GM18909 (cell line): ENCODE results near the gene DSC1.
"Not testable (repeated sequence)": the region's sequence is repeated elsewhere in the genome, so short reads cannot be mapped to it uniquely, and the experiment has no call there.

Experiments
- ATAC-seq: cut with Tn5 transposase; IDR thresholded peaks from one replicate; pipeline ENCODE4 v1.9.1; 2021; ENCODE audit warnings: mild to moderate bottlenecking; ENCODE audit not compliant: unreplicated experiment, poor library complexity

The DSC1 gene

DNA sequence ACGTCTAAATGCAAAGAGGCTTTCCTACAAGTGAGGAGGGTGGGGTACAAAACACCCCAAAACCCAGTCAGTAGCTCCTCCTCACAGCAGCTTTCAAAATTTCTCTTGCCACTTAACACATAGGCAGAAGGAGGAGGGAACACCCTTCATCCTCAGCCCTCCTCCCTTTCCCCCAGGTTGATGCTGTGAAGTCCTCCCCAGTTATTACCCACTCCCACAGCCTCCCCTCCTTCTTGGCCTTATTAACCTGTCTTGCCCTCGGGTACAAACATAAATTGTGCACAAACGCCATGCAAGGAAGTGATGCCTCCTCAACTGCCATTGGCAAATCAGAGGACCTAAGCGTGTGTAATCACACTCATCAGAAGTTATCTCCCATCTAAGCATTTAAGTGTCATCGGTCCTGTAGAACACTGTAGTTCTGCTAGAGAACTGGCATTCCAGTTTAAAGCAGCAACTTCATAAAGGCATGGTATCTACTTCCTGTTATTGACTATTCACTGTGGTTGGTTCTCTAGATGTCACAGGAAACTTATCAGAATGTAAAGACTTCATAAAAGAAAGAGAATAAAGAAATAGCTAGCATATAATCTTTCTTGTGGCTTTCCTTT lies at the start of gene DSC1:
TSS of gene DSC1 (minus strand) at position 32 of the 611 bp plus-strand sequence. CDS start 262 bp downstream, outside the sequence.
- ATAC-seq = no peak

DNA sequence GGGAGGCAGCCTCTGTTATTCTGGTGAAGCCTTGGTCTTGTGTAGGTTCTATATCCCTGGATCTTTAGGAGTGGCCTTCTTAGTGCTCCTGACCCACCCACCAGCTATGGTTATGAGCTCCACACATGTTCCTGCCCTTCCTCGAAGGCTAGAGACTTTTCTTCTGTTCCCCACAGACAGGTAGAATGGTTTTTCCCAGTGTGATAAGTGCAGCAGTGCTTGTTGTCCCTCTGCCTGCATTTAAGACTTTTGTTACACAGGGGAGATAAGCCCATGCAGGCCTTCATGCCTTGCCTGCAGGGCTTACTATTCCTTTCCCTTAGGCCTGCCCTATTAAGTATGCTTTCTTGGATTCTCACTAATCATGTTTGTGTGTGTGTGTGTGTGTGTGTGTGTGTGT lies 48.4 kb upstream of the DSC1 start:
- no peak for ATAC-seq

DNA sequence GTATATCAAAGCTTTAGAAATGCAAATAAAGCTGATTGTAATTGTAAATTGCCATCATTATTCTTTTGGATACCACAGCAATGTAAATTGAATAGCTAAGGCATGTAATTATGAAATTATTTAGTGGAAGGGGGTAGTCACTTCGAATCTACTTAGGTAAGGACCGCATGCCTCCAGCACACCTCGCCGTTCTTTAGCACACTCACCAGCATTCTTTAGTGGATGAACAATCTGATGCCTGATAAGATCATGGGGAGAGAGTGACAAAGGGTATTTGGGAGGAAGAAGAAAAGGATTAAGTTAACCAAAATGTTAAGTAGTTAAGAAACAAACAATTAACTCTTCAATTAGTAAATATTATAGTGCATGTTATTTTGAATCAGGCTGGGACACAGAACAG lies 46.4 kb upstream of the DSC1 start:
- no peak for ATAC-seq

DNA sequence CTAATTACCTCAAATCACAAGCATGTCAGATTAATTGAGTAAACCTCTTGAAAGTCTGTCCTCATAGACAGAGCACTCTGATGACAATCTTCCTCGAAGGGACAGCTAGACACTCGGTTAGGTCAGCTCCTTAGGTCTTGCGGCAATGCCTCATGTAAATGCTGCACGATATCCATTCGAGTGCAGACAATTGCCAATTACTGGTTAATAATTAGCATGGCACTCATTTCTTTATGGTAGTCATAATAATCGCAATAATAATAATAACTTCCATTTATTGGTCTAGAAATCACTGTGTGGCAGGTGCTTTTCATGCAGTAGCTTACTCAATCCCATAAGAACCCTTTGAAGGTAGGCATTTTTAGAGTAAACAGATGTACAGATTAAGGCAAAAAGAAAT lies 44.7 kb upstream of the DSC1 start:
- no peak for ATAC-seq

DNA sequence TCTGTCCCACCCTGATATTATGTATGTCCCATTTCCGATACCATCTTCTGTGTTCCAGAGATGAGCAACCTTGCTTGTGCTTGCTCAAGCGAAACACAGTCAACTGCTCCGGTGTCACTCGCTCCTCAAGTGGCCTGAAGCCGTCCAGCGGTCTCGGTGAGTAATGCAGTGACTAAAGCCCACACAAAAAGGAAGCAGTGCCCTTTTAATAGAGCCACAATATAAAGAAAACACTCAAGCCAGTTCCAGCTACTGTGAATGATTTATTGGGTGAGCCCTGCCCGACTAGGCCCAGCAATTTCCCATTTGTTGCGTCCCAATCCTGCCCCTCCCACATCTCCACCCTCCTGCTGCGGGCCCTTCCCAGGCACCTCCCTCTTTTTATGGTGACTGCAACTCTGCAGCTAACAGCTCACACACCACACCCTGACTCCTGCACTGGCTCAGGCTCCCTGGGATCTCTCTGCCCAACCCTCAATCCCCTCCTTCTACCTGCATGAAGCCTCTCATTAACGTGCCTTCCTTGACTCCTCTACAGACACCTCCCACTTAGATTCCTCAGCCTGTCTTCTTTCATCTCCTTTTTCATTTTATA lies 44.2 kb upstream of the DSC1 start:
- ATAC-seq = peak; percentile 95

- ATAC-seq = no peak
Observed at GRCh38 chr18:31206071-31206470, 43.4 kb upstream of the DSC1 start.

- ATAC-seq = no peak
Observed at GRCh38 chr18:31205273-31205672, 42.6 kb upstream of the DSC1 start.

- ATAC-seq = no peak
Observed at GRCh38 chr18:31204833-31205232, 42.2 kb upstream of the DSC1 start.

GRCh38 chr18:31204166-31204565 lies 41.5 kb upstream of the DSC1 start:
- ATAC-seq = no peak

GRCh38 chr18:31203794-31204148 lies 41.1 kb upstream of the DSC1 start:
- ATAC-seq = no peak

GRCh38 chr18:31203096-31203793 lies 40.6 kb upstream of the DSC1 start:
- no peak for ATAC-seq

GRCh38 chr18:31199190-31199769 lies 36.6 kb upstream of the DSC1 start:
- no peak for ATAC-seq

DNA sequence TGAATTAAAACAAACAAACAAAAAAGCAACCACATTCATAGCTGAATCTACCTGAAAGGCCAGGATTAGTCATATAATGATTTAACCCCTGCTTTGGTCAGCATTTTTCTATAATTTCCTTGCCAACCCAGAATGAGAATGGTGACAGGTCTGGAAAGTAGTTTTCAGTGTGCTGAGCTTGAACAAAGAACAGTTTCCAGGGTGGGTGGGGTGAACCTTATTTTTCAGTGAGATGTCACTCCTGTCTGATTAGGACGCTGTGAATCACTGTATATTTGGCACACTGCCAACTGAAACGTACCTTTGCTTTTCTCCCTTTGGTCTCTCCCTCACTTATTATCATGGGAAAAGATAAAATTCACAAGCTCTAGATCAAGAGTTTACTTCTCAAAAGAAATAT lies 35.0 kb upstream of the DSC1 start:
- no peak for ATAC-seq

DNA sequence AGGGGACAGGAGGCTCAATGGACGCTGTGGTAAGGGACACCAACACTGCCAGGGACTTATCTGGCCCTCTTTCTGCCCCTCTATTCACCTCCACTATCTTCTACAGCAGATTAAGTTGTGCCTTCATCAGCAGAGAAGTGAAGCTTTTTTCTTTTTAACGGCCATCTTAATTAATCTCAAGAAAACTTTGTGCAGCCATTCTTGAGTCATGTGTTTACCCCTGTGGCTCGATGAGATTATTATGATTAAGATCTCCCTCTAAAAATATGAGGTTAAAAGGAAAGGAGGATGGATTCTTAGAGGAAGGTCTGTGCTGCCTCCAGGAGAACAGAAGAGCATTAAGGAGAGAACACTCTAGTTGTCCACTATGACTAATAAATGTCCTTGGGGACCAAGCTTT lies 32.4 kb upstream of the DSC1 start:
- ATAC-seq = no peak

DNA sequence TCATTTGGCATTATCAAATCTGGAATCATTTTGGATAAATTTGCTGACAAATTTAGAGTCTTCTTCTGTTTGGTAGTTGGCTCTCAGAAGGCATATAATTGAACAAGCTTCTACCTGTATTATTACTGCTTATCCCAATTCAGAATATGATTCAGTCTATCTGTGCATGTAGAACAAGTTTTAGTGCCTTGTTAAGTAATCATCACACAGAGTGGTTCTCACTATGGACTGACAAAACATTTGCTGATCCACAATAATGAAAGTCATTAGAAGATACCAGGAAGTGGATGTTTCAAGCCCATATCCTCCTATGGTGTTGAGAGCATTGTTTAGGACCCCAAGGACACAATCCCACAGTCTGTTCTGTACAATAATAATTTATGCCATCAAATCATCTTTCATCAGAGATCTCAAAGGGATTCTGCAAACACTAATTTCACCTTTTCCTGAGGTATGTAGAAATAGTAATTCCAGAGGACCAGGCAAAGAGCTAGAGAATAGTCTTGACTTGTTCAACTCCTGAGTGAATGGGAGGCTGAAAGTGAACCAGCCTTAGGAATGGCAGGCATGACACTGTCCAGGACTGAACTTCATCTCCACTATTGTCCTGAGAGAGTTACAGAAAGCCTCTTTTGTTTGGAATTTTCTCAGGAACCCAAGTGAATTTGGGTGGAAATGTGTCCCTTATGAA lies 29.6 kb upstream of the DSC1 start:
- no peak for ATAC-seq

- ATAC-seq = no peak
Observed at GRCh38 chr18:31190919-31191318, 28.3 kb upstream of the DSC1 start.

DNA sequence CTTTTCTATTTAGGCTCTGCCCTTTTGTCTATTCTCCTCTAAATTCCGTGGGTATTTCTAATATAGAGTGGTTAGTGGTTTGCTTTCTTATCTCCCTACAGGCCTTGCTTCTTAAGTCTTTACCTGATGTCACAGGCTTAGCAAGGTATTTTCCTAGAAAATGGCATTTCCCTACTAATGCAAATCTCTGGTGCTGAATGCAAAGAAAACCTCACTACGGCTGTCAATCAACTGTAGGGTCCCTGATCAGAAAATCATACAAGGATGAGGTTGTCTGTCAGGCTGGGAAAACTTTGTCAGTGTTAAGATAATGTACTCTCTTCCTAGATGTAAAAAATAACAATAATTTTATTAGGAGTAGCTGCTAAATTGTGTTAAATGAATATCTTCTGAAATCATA lies 27.1 kb upstream of the DSC1 start:
- ATAC-seq = no peak

- ATAC-seq = no peak
Observed at GRCh38 chr18:31185186-31185950, 22.7 kb upstream of the DSC1 start.

GRCh38 chr18:31183302-31183701 lies 20.6 kb upstream of the DSC1 start:
- ATAC-seq = no peak

GRCh38 chr18:31177369-31177768 lies 14.7 kb upstream of the DSC1 start:
- not testable (repeated sequence) for ATAC-seq
